ENCODE data around the gene GPR149.

The GPR149 gene

DNA sequence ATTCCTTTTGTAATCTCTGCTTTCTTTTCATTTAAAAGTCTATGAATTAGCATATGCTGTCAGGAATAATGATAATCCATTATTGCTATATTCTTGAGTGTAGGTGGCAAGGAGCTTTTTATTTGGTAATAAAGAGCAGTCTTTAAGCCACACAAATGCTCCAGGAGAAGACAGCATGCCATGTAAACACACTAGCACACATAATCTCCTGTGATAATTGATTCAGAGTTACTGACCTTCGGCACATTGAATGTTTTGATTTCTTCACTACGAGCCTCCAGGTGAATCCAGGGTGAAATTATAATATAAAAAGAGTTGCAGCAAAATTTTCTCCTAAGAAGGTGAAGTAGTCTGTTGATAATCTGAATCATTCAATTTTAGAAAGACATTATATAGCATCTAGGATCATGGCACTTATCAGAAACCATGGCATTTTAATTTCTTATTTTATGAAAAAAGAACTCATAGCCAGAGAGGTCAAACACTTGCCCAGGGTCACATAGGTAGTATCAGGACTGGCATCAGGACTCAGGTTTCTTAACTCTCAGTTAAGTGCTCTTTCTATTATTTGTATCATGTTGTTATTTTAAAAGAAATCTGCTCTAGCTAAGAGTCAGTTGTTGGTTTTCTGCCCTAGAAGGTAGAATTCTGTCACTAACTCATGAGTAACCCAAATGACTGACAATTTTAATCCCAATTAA, 84.4 kb downstream of the GPR149 start:
- no peak for DNase-seq

DNA sequence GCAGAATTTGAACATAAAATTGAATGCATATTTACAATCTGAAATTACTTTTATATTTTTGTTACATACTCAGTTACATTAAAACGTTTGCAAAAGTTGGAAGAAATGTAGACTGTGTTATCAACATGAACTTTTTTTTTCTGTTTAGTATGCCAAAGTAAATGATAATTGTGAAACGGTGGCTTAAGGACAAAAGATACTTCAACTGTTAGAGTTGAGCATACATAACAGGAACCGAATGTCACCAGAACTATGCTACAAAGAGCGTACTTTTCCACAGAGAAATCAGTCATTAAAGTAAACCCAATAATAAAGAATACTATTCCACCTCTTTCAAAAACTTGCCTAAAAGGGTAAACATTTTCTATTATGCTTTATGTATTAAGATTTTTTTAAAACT, 91.4 kb downstream of the GPR149 start:
- no peak for DNase-seq

DNA sequence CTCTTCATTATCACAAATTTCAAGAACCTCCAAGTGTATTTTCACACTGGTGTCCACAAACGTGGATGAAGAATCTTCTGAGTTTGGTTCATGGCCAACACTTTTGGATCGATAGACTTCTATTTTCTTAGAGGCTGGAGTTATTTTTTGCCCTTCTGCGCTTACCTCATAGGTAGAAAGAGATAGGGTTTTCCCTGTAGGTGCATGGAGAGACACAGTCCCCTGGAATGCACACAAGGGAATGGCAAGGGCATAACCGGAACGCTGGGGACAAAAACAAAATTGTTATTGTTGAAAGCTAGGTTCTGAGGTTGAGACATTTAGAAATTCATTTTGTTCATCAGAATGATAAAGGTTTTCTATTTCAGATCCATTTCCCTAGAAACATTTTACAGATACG, 92.0 kb downstream of the GPR149 start:
- DNase-seq, result no peak

DNA sequence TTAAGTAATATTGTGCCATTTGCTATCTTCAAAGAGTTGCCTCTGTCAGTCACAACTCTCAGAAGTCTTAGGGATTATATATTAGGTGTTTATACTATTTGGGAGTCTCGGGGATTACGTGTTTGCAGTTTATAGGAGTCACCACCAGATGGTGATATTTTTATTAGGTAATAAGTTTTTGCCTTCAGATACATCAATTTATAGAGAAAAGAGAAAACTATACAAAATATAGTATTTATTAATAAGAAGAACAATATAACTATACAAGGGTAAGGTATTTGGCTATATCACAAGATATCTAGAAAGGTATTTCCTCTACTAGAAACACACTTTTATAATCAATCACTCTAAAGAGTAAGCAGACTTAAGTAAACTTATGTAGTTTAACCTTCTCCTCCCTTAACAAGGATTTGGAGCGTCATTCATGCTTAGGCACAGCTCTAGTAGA, 95.0 kb downstream of the GPR149 start:
- peak; percentile 38 for DNase-seq

DNA sequence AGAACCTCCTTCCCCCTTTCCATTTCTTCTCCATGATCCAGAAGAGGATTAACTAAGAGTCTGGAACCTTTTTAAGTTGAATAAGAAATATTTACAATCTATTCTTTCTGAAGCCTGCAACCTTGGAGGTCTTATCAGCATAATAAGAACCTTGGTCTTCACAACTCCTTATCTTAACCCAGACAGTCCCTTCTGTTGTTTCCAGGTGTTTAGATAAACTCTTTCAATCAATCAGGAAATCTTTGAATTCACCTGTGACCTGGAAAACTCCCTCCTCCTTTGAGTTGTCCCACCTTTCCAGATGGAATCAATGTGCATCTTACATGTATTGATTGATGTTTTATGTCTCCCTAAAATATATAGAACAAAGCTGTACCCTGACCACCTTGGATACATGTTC, 102.1 kb downstream of the GPR149 start:
- DNase-seq, result no peak

DNA sequence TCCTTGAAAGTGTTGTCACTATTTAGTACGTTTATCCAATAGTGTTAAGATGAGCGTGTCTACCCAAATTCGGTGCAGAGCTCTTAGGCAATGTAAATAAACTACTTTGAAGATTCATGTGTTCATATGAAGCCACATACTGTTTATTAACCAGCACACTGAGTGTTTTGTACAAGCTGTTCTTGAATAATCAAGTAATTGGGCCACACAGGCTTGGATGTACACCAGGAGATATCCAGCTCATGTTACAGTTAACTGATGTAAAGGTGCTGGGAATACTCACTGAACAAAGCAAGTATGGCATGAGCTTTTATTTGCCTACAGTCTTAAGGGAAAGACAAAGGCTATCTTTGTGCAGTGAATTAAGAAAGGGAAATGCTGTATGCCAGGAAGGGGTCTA, 105.1 kb downstream of the GPR149 start:
- no peak for DNase-seq

DNA sequence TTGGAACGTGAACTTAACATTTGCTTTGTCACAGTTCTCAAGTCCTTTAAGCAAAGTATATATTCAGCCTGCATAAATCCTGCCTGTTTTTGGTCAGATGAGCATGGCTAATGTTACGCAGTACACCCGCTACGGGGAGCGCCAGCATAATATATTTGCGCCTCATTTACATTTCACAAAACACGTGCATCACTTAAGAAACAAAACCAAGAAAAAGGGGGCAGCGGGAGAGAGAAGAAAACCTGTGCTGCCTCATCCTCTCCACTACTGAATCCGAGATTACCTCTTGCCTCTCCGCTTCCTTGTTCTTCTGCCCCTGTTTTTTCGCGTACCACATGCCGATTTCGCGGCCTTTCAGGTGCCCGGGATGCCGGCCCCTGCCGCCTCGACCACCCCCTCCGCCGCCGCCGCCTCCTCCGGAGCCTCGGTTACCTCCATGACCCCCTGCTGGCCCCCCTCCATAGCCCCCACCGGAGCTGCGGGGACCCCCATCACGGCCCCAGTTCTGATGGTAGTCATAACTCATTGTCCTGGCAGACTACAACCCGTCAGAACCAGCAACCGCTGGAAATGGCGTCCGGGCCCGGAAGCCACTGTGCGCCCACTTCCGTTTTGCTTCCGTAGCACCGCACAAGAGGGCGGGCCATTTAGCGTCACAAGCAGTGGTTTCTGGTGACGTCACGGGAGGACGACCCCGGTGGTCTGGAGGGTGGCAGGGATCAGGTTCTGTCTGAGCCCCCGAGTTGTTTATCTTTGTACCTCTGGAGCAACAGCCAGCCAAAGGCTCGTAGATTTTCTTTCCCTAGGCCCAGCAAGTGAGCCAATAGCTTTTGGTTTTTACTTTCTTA, 105.9 kb downstream of the GPR149 start, which contains the start of gene DHX36:
Gene DHX36, minus strand, starts transcription at position 597 of the 848 bp plus-strand sequence. Its CDS starts 71 bp downstream, at position 526.
- DNase-seq, result peak; percentile 62

DNA sequence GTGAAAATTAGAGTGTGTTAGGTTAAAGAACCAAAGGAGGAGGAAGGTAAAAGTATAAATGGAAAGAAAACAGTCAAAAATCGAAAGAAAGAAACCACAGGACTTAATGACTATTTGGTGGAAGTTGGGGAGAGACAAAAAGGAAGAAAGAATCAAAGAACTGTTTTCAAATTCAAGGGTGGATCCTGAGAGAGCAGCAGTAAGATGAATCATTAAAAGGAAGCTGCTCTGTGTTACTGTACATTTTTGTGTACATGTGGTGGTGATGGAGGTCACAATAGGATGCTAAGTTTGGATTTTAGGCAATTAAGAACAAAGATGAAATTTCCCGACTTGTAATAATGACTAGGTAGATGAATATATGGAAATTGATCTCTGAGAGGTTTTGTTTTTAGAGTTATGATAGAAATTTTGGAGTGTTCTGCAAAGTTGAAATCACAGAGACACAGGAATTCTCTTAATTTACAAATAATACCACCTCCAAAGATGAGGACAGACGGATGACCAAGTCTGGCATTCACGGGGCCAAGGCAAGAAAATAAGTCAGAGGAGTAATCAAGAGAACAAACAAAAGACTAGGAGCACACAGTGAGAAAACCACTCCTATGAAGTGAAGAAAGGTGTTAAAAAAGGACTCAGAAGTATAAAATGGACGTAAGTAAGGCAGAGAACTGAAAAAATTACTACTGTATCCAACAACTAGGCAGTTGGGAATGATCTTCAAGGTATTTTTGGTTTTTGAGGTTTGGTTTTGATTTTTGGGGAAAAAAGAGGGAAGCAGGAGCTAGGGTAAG, 112.8 kb downstream of the GPR149 start:
- DNase-seq, result no peak

DNA sequence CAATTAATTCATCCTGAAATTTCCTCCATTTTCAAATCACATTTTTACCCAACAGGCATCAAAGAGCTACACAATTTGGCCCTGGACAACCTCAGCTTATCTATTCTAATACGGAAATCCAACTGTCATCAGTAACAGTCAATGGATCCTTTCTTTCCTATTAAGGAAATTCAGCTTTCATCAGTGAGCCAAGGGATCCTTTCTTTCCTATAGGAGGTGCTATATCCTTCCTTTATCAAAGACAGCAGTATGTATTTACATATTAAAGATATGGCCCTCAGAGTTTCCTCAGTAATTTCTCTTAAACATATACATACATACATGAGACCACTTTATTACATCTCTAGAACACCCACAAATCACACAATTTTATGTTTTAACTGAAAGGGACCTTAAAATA, 115.8 kb downstream of the GPR149 start:
- DNase-seq, result no peak

DNA sequence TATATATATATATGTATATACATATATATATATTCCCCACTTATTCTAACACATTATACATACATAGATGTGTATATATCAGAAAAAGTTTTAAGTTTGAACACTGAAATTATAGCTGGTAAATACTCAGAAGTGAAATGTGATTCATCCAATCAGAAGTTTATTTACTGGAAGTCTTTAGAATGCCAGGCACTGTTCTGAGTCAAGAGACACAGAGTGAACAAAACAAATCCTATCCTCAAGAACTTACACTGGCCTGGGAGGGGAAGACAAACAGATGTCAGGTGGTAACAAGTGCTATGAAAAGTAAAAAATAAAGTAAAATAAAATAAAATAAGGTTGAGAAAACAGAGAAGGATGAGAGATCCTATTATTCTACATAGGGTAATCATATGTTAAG, 119.2 kb downstream of the GPR149 start:
- no peak for DNase-seq

DNA sequence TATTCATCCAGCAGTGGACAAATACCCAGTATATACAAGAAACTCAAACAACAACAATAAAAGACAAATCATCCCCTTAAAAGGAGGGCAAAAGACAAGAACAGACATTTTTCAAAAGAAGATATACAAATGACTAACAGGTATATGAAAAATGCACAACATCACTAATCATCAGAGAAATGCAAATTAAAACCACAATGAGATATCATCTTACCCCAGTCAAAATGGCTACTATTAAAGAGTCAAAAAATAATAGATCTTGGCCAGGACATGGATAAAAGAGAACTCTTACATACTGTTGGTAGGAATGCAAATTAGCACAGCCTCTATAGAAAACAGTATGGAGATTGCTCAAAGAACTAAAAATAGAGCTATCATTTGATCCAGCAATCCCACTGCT, 122.6 kb downstream of the GPR149 start:
- DNase-seq, result no peak

DNA sequence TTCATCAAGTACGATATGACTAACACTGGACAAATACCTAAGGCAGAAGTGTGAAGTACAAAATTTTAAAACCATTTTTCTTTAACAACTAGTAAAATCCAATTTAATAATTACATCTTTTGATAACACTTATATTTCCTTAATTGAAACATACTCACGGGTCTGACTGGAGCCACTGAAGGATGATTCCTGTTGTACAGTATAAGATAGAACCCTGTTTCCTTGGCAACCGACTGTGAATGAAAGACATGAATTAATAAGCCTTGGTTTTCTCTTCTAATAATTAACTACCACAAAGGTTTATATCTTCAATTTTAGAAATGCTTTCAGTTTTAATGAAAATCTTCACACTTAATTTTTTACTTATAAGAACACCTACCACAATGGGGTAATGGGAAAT, 125.1 kb downstream of the GPR149 start:
- DNase-seq, result no peak

DNA sequence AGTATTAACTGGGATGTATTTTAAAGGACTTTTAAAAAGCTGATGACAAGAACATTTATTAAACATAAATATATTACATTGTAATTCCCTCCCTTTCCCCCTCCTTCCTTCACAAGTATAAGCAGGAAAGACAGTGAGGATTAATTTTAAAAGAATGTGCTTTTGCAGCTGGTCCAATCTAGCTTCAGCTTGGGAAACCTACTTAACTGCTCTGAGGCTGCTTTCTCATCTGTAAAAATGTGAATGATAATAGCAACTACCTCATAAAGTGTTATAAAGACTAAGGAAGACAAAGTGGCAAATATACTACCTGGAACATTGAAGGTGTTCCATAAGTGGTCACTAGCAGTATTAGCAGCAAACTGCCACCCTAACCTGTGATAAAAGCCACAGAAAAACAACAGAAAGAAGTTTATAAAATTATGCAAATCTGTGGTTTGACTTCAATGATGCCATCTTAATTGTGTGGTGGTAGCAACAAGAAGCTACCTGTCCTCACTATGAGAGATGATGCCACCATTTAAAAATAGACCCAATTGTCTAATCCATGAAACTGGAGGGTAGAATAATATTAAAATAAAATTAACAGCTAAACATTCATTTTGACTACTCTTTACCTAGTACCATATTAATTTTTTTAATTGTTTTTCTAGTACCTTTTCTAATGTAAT, 125.7 kb downstream of the GPR149 start:
- no peak for DNase-seq

DNA sequence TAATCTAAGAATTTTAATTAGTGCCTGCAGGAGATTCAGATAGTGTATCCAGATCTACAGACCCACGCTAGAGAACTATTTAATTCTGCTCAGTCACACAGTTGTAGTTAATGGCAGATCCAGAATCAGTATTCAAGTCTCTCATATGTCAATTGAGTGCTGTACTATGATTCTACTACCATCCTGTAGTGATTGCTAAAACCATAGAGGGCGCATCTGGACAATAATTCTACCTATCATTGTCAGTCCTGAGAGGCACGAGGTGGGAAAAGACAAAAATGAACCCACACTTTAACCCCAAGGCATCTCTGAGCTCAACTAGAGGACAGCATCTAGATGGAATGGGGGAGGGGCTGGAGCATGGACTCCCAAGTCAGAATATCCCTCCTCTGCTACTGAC, 128.4 kb downstream of the GPR149 start:
- DNase-seq, result peak; percentile 2

DNA sequence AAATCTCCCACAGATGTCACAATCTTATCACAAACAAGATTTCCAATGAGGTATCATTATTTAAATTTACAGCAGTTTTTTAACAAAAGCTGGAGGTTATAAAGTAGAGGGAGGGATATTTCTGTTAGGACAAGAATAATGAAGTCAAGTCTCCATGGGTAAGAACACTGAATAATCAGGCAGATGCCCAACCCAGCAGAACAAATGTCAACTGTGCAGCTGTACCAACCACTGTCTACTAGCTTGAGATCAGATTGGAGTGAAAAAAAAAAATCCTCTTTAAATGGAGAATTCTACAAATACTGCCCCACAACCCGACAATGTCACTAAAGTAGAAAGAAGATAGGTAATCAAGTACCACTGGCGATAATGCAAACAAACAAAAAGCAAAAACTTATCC, 136.0 kb downstream of the GPR149 start:
- no peak for DNase-seq

DNA sequence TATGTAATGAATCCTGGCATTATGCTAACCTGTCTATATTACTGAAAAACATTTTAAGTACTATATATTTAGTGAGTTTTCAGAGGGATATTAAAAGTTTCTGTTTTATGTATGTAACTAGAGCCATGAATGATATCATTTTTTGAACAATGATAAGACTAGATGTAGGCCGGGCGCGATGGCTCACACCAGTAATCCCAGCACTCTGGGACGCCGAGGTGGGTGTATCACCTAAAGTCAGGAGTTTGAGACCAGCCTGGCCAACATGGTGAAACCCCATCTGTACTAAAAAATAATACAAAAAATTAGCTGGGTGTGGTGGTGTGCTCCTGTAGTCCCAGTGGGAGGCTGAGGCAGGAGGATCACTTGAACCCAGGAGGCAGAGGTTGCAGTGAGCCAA, 139.8 kb downstream of the GPR149 start:
- DNase-seq, result no peak
